Measurements from ENCODE around the gene TBC1D14. TPM values are rescaled to one million over a fixed set of nuclear protein-coding genes. Genes with fewer than 3 reads are reported as not detected.
A peak's percentile ranks its signal among the peaks of the same experiment; 100 is the strongest.

Gene TBC1D14
- total RNA-seq, 2 donors from 2014 or later: 42.3 to 43.5 TPM

- H3K27ac Mint-ChIP-seq: no peak overlapping the region
These were observed 8.7 kb downstream of the TBC1D14 start for GRCh38 chr4:6918338-6918737.

GRCh38 chr4:6920171-6920570, 10.5 kb downstream of the TBC1D14 start:
- H3K4me3 Mint-ChIP-seq: no peak overlapping the region
- peaks cover 15% of the 10 kb centered on the region for H3K36me3 ChIP-seq (ENCODE audit: control insufficient read depth, insufficient read depth, low read length)
- no peak overlapping the region for H3K9ac ChIP-seq (ENCODE audit: extremely low read depth, low read length, poor library complexity, severe bottlenecking)
- no peaks in the 10 kb centered on the region for H3K9me3 Mint-ChIP-seq
- 41 to 63% methylated on average over 2 to 3 of the region's 3 CpGs for WGBS, 2 experiments (ENCODE audit: insufficient coverage in 1 of 2, insufficient read length in 1 of 2)
- H3K36me3 Mint-ChIP-seq (ENCODE audit: low read depth): peaks cover 19% of the 10 kb centered on the region
- H3K4me3 ChIP-seq (ENCODE audit: low read length): no peak overlapping the region
- DNase-seq: no peak
- H3K4me1 Mint-ChIP-seq: peaks cover 43% of the 10 kb centered on the region
- TF ChIP-seq, protein P1, sequence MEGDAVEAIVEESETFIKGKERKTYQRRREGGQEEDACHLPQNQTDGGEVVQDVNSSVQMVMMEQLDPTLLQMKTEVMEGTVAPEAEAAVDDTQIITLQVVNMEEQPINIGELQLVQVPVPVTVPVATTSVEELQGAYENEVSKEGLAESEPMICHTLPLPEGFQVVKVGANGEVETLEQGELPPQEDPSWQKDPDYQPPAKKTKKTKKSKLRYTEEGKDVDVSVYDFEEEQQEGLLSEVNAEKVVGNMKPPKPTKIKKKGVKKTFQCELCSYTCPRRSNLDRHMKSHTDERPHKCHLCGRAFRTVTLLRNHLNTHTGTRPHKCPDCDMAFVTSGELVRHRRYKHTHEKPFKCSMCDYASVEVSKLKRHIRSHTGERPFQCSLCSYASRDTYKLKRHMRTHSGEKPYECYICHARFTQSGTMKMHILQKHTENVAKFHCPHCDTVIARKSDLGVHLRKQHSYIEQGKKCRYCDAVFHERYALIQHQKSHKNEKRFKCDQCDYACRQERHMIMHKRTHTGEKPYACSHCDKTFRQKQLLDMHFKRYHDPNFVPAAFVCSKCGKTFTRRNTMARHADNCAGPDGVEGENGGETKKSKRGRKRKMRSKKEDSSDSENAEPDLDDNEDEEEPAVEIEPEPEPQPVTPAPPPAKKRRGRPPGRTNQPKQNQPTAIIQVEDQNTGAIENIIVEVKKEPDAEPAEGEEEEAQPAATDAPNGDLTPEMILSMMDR (conservative IDR thresholded peaks at IDR 0.05): no peak
- peak overlapping the region; percentile 70 for H3K27ac Mint-ChIP-seq
- H3K9me3 ChIP-seq (ENCODE audit: control insufficient read depth, low read length): no peaks in the 10 kb centered on the region
- H3K4me1 ChIP-seq (ENCODE audit: control insufficient read depth, insufficient read depth, low read length): no peaks in the 10 kb centered on the region
- H3K27me3 ChIP-seq (ENCODE audit: control insufficient read depth, insufficient read depth, low read length, poor library complexity, severe bottlenecking): no peaks in the 10 kb centered on the region
- H3K27ac ChIP-seq (ENCODE audit: low read depth, low read length): no peak overlapping the region
- no peaks in the 10 kb centered on the region for H3K27me3 Mint-ChIP-seq (ENCODE audit: insufficient read depth)

More at GRCh38 chr4:6918338-6918737, 8.7 kb downstream of the TBC1D14 start:
- no peaks in the 10 kb centered on the region for H3K9me3 ChIP-seq (ENCODE audit: control insufficient read depth, low read length)
- Mint-ChIP-seq H3K9me3 (no peaks in the 10 kb centered on the region), H3K27me3 (ENCODE audit: insufficient read depth) (no peaks in the 10 kb centered on the region), H3K4me3 (no peak overlapping the region), H3K4me1 (peaks cover 43% of the 10 kb centered on the region), H3K36me3 (ENCODE audit: low read depth) (peaks cover 4% of the 10 kb centered on the region)
- H3K36me3 ChIP-seq (ENCODE audit: control insufficient read depth, insufficient read depth, low read length): no peaks in the 10 kb centered on the region
- no peak overlapping the region for H3K27ac ChIP-seq (ENCODE audit: low read depth, low read length)
- WGBS, 2 experiments (ENCODE audit: insufficient coverage in 1 of 2, insufficient read length in 1 of 2): 88 to 90% methylated on average over 7 of the region's 7 CpGs
- no peak overlapping the region for H3K9ac ChIP-seq (ENCODE audit: extremely low read depth, low read length, poor library complexity, severe bottlenecking)
- H3K4me1 ChIP-seq (ENCODE audit: control insufficient read depth, insufficient read depth, low read length): no peaks in the 10 kb centered on the region
- no peaks in the 10 kb centered on the region for H3K27me3 ChIP-seq (ENCODE audit: control insufficient read depth, insufficient read depth, low read length, poor library complexity, severe bottlenecking)
- peak; percentile 54 for DNase-seq
- H3K4me3 ChIP-seq (ENCODE audit: low read length): no peak overlapping the region
- TF ChIP-seq, protein P1 (conservative IDR thresholded peaks at IDR 0.05): no peak

DNA sequence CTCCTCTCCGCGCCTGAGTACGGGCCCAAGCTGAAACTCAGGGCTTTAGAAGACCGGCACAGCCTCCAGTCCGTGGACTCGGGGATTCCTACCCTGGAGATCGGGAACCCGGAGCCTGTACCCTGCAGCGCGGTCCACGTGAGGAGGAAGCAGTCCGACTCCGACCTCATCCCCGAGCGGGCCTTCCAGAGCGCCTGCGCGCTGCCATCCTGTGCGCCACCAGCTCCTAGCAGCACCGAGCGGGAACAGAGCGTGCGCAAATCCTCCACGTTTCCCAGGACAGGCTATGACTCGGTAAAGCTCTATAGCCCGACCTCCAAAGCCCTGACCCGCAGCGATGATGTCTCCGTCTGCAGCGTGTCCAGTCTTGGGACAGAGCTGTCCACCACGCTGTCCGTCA, 13.9 kb downstream of the TBC1D14 start:
- peaks cover 35% of the 10 kb centered on the region for H3K4me1 Mint-ChIP-seq
- H3K27me3 Mint-ChIP-seq (ENCODE audit: insufficient read depth): no peaks in the 10 kb centered on the region
- H3K9me3 ChIP-seq (ENCODE audit: control insufficient read depth, low read length): no peaks in the 10 kb centered on the region
- H3K27ac ChIP-seq (ENCODE audit: low read depth, low read length): no peak overlapping the region
- no peak overlapping the region for H3K4me3 Mint-ChIP-seq
- H3K4me1 ChIP-seq (ENCODE audit: control insufficient read depth, insufficient read depth, low read length): no peaks in the 10 kb centered on the region
- no peak overlapping the region for H3K9ac ChIP-seq (ENCODE audit: extremely low read depth, low read length, poor library complexity, severe bottlenecking)
- no peak overlapping the region for H3K4me3 ChIP-seq (ENCODE audit: low read length)
- 95 to 99% methylated on average over 26 to 32 of the region's 32 CpGs for WGBS, 2 experiments (ENCODE audit: insufficient coverage in 1 of 2, insufficient read length in 1 of 2)
- DNase-seq: no peak
- H3K36me3 Mint-ChIP-seq (ENCODE audit: low read depth): peaks cover 30% of the 10 kb centered on the region
- peak overlapping the region; percentile 36 for H3K27ac Mint-ChIP-seq
- H3K9me3 Mint-ChIP-seq: no peaks in the 10 kb centered on the region
- peaks cover 15% of the 10 kb centered on the region for H3K36me3 ChIP-seq (ENCODE audit: control insufficient read depth, insufficient read depth, low read length)
- no peaks in the 10 kb centered on the region for H3K27me3 ChIP-seq (ENCODE audit: control insufficient read depth, insufficient read depth, low read length, poor library complexity, severe bottlenecking)
- TF ChIP-seq, protein P1 (conservative IDR thresholded peaks at IDR 0.05): no peak

All from endodermal cell (in vitro differentiated cells).